GM13977 (cell line): Measurements from ENCODE around the gene UNC5A.

Experiments
- DNase-seq: peaks from one replicate; pipeline ENCODE4 v3.0.0; 2012; ENCODE audit warnings: low spot score
- in situ Hi-C: fragments of 300-500 bp; cut with MboI; formaldehyde crosslinking; loops from one replicate; pipeline ENCODE4 v1.12.0; 2022; ENCODE audit warnings: low sequenced_read_pairs, low pct_unique_long_range_greater_than_20kb, mixed read lengths, inconsistent platforms; ENCODE audit not compliant: unreplicated experiment
- TF ChIP-seq, protein P1 (sequence below): IDR thresholded peaks from 2 replicates; pipeline ENCODE4 v1.5.1; 2012; ENCODE audit warnings: mild to moderate bottlenecking, control low read depth; ENCODE audit not compliant: insufficient read depth; ENCODE audit errors: extremely low read depth, missing control alignments

The UNC5A gene

DNA sequence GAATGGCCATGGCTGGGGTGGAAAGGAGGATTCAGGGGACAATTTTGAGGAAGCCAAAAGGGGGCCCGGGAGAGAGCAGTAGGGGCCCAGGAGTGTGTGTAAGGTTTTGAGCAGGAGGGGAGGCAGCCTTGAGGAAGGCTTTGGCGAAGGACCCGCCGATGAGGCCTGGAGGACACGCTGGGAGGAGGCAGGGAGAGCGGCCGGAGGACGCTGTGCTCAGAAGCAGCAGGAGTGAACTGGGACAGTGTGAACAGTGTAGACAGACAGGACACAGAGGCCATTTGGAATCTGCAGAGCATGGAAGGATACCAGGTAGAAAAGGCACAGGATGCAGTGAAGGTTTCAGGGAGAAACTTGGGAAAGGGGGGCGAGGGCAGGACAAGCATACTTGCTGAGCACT lies 14.9 kb downstream of the UNC5A start:
- in situ Hi-C loops = no loop called here
- DNase-seq = no peak
- TF ChIP-seq, protein P1, sequence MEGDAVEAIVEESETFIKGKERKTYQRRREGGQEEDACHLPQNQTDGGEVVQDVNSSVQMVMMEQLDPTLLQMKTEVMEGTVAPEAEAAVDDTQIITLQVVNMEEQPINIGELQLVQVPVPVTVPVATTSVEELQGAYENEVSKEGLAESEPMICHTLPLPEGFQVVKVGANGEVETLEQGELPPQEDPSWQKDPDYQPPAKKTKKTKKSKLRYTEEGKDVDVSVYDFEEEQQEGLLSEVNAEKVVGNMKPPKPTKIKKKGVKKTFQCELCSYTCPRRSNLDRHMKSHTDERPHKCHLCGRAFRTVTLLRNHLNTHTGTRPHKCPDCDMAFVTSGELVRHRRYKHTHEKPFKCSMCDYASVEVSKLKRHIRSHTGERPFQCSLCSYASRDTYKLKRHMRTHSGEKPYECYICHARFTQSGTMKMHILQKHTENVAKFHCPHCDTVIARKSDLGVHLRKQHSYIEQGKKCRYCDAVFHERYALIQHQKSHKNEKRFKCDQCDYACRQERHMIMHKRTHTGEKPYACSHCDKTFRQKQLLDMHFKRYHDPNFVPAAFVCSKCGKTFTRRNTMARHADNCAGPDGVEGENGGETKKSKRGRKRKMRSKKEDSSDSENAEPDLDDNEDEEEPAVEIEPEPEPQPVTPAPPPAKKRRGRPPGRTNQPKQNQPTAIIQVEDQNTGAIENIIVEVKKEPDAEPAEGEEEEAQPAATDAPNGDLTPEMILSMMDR = no peak

DNA sequence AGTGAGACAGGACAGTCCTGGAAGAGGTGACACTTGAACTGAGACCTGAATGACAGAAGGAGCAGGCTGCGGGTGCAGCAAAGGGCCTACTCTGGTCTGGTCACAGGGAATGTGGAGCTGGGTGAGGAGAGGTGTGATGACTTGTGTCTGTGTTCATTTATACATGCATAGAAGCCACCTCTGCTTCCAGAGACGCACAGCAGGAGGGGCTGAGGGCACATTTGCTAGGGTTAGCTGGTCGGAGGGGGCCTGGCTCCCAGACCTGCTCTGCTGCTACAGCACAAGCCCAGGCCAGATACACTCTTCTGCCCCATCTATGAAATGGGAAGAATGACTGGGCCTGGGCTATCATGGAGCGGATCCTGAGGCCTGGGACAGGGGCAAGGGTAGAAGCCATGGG lies 15.6 kb downstream of the UNC5A start:
- TF ChIP-seq, protein P1 = no peak
- DNase-seq = no peak
- in situ Hi-C loops = no loop called here

DNA sequence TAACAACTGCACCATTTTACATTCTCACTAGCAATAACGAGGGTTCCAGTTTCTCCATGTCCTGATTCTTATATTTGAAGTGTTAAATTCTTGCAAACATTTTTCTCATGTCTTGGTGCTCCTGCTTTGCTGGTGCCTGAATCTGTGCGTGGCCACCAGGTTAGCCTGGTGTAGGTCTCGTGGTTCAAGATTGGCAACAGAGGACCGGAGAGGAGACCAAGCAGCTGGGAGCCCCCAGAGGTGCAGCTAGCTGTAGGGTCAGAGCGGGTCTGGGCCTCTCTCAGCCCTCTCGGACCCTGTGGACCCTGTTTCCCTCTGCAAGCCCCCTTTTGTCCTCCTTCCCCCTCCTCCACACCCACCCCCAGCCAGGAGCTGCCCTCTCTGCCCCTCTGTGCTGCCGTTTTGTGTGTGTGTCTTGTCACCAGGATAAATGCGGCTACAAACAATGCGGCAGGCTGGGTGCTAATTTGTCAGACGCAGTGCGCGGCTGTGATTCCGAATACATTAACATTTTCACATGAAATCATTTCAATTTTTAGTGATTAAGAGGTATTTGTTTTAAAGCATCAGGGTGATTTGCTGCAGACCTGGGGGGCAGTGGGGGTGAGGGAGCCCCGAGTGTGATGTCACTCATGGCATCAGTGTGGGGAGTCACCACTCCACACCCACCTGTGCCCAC lies 17.5 kb downstream of the UNC5A start:
- no peak for DNase-seq
- in situ Hi-C loops = no loop called here
- TF ChIP-seq, protein P1 = no peak

DNA sequence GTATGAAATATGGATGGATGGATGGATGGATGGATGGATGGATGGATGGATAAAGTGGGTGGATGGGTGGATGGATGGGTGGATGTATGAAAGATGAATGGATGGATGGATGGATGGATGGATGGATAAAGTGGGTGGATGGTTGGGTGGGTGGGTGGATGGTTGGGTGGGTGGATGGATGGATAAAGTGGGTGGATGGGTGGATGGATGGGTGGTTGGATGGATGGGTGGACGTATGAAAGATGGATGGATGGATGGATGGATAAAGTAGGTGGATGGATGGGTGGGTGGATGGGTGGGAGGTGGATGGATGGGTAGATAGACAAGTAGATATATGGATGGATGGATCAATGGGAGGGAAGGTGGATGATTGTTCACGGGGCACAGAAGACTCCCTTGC lies 19.0 kb downstream of the UNC5A start:
- in situ Hi-C loops = no loop called here
- TF ChIP-seq, protein P1 = no peak
- no peak for DNase-seq

DNA sequence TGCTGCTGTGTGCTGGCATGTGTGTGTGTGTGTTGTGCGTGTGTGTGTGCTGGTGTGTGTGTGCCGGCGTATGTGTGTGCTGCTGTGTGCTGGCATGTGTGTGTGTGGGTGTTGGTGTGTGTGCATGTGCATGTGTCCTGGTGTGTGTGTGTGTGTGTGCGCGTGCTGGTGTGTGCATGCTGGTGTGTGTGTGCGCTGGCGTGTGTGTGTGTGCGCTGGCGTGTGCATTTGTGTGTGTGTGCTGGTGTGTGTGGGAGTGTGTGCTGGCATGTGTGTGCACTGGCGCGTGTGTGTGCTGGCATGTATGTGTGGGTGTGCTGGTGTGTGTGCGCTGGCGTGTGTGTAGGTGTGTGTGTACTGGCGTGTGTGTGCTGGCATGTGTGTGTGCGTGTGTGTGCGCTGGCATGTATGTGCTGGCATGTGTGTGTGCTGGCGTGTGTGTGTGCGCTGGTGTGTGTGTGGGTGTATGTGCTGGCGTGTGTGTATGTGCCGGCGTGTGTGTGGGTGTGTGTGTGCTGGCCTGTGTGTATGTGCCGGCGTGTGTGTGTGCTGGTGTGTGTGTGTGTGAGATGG lies 20.1 kb downstream of the UNC5A start:
- in situ Hi-C loops = no loop called here
- DNase-seq = no peak
- TF ChIP-seq, protein P1 = no peak

DNA sequence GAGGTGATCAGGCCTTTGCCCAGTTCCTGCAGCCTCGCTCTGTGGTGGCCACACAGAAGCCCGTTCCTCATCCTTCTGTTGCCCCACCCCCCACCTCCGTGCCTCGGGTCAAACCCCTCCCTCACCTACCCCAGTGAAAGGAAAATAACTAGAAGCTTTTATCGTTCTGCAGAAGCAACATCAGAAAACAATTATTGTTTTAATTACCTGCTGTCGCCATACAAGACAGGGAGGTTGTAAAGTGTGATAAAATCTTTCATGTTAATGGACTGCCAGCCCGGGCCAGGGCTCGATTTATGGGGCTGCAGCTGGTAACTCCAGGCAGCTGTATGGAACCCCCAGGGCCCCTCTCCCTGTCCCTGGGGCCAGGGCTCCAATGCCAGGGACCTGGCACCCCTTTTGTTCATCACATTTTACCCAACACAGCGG lies 20.6 kb downstream of the UNC5A start:
- in situ Hi-C loops = no loop called here
- TF ChIP-seq, protein P1 = no peak
- DNase-seq = no peak
